Muscle of back (tissue), 11 donors: ENCODE results near the gene HYCC1. TPM values are rescaled to one million over a fixed set of nuclear protein-coding genes. Genes with fewer than 3 reads are reported as not detected.
A peak's percentile ranks its signal among the peaks of the same experiment; 100 is the strongest.

Source experiments
- DNase-seq, 3 donors: peaks; one replicate each; pipeline versions ENCODE4 v3.0.0 to v3.0.0-alpha.2; 2013
- polyA plus RNA-seq, 10 donors: library from polyadenylated mRNA; unstranded; fragments of 120-200 nt; gene quantifications; one replicate each; pipeline ENCODE4 v1.2.1, GENCODE V29; 2013; ENCODE audit not compliant: insufficient read length in 10 of 10

Gene HYCC1
- polyA plus RNA-seq, 10 donors = 20.8 to 34.9 (median 26.4) TPM

DNA sequence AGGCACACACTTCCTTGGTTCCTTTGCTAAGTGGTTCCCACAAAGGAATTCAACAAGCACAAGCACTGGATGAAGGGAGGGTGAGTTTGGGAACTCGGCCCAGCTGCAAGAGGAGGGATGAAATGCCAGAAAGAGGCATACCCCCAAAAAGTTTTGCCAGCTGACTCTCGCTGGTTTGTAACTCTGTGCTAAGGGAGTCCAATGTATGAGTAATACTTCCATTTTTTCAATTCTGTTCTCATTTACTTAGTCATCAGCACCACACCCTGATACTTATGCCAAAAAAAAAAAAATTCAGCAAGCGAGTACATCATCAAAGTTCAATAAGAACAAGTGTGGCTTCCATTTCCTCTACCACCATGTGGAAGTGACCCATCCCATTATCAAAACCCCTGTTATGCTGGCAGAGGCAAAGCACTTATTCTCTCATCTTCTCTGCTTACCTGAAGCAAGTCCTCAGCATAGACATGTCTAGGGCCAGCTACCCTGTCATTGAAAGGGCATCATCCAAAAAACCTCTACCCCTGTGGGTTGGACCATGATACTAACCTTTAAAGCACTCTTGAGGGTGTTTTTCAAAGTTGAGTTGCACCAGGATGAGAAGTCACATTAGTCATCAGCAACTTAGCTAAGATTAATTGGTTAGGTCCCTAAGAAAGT, 6.9 kb upstream of the HYCC1 start:
- DNase-seq = peak; percentile 41 to 77 (median 55)

DNA sequence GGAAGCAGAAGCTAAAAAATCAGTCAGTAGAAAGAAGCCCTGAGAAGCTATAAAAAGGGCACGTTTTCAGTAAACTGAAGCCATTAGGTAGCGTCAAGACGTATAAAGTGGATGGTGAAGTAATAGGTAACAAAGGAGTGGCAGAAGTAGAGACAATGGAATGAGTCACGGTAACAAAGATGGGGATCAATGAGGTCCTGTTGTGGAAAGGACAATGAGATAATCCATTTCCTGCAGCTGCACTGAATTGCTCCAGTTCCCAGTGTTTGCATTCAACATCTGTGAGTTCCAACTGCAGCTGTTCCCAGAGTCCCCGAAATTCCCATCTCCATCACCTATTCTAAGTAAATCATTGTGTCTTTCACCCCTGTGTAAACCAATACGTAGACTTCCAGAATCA, 4.8 kb upstream of the HYCC1 start:
- DNase-seq = peak in 2 of 3 donors; percentile 30 to 64

DNA sequence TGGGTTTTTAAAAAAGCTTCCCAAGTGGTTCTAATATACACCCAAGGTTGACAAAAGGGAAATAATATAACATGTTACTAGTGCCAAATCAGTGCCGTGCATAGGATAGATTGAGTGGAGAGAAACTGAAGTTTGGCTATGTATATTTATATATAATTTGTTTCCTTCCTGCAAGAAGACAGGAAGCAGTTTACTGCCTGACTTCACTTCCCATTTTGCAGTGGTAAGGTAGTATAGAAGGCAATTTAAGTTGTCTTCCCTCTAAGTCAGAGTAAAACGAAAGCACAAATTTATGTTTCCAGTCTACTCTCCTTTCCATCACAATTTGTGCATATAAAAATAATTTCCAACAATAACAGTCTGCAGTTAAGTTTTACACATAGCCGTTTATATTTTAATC, 3.4 kb upstream of the HYCC1 start:
- no peak for DNase-seq

DNA sequence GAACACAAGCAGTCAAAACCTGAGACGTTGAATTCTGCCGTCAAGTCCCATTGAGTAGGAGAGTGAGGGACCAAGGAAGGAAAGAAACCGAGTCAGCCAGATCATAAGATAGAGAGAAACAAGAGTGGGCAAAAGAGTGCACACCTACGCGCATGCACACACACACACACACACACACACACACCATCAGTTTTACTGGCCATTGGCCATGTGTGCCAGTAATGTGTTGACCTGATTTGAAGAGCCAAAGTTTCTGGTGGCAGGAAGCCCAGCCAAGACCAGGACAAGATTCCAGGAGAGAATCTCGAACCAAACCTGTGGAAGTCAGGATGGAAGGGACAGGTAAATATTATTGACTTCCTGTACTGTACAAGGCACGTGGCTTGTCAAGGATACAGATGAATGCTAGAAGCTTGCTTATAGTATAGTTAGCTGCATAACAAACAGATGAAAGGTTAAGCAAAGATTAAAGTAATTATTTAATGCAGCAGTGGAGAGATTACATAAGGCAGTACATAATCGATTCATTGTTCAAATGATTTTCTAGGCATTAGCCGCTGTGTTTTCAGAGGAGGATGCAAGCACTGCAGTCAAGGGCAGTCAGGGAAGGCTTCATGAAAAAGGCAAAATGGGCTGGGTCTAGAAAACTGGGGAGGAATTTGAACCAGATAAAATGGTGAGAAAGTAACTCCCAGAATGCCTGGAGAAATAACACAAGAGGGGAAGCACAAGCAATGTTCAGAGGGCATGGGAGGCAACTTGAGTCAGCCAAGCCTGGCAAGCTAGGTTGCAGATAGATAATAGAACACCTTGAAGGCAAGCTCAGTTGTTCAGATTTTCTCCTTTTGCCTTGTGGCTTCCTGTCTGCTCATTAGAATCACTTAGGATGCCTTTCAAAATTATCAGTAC, 2.7 kb upstream of the HYCC1 start:
- no peak for DNase-seq

DNA sequence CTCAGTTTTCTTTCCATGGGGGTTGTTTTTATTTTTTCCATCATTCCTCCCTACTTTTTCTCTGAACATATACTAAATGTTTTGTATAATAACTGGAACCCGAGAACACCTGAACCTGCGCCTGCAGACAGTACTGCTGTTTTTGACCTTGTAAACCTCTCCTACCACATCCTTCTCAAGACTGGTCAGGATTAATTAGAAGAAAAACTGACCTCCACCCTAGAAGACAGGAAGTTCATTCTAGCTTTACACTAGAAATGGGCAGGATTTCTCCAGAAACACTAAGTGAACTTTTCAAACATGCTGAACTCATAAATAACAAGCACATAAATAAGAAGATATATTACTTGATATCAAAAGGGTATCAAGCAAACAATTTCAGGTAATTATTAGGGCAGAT, 751 bp upstream of the HYCC1 start:
- no peak for DNase-seq

DNA sequence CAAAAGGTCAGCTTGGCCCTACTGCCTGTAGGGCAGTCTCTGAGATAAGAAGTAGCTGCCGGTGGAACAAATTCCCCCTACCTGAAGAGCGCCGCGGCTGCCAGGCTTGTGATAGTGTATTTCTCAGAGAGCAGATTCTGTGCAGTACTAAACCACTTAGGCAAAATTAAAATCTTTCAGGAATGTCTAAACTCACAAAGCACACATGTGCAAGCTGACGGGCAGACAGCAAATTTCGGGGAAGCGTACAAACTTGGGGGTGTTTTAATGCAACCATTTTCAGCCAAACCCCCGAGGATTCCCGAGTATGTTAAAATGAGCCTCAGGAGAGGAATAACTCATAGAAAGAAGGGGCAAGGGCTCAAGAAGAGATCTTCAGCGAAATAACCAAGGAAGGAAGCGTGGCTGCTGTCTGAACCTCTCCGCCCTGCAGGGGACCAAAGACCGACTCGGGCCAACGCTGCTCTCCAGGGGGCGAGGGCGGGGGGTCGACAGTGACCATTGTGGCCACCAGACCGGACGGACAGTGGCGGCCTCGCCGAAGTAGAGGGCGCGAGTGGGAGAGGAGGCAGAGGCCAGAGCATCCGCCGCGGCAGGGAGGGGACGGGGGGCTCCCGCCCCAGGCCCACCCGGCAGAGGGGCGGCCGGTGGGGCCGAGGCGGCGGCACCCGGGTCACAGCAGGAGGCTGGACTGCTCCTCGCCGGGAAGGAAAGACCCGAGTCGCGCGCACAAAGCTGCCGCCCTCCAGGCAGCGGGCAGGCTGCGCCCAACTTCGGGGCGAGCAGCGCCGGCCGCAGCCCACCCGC, 819 bp downstream of the HYCC1 start:
- peak in 2 of 3 donors; percentile 23 to 70 for DNase-seq

DNA sequence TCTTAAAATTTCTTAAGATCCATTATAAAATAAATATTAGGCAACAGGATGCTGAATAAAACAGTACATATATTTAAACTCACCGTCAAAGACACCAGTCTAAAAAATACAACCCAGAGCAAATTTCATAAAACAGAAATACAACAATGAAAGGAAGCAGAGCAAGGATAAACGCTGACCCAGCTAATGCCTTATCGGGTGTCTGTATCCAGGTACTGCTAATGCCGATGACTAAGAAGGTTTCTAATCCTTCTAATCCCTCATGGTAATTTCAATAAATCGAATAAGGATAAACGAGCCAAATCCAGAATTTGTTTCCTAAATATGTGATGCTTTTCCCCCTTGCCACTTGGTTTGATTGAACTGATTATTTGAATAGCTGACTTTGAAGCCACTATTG, 1.7 kb downstream of the HYCC1 start:
- no peak for DNase-seq

DNA sequence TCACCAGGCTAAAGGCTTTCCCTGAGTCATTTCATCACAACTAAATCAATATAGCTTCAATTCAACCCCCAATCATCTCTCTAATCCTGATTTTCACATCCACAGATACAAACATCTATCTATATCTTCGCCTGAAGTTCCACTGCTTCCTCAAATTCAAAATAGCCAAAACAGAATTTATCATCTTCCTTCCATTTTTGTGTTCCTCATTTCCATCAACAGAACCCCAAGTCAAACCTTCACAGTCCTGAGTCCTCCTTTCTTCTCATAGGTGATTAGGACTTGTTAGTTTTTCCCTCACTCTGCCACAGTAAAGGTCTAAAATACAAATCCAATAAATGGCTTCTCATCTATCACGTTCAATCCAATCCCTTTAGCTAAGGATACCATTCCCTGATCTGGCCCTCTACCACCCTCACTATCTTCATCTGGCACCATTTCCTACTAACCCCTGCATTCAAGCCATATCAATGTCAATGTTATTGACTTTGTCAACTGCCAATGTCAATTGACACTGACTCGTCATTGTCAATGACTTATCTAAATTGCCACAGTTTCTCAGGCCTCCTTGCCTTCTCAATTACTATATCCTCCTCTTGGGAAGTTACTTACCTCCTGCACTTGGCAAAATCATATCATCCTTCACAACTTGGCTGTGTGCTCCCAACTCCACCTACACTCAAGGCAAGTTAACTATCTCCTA, 2.6 kb downstream of the HYCC1 start:
- DNase-seq = no peak

DNA sequence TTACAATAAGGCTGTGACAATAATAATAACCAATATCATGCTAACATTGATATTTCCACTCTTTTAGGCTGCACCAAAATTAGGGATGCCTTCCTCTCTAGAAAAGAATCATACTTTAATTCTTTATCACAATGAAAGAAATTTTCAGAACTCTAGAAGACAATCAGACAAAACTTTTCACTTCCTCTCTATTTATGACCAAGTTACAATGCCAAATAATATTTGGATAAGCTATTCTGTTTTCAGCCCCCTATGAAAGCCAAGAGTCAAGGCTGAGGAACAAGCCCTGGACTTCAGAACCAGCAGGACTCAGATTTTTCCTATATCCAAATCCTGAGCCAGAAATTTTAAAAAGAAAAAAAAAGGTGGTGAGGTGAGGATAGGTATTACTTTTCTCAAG, 4.6 kb downstream of the HYCC1 start:
- DNase-seq = no peak

DNA sequence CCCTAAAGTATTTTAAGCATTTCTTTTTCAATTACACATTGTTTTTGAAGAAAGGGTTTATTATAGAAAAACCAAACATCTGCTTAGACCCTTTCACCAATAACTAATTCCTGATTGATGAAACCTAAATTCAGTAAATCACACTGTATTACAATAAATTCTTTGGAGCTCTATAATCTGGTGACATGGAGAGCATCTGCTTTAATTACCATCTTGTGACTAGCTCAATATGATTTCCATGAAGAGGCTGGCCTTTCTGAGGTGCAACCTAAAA, 9.7 kb downstream of the HYCC1 start:
- no peak for DNase-seq

DNA sequence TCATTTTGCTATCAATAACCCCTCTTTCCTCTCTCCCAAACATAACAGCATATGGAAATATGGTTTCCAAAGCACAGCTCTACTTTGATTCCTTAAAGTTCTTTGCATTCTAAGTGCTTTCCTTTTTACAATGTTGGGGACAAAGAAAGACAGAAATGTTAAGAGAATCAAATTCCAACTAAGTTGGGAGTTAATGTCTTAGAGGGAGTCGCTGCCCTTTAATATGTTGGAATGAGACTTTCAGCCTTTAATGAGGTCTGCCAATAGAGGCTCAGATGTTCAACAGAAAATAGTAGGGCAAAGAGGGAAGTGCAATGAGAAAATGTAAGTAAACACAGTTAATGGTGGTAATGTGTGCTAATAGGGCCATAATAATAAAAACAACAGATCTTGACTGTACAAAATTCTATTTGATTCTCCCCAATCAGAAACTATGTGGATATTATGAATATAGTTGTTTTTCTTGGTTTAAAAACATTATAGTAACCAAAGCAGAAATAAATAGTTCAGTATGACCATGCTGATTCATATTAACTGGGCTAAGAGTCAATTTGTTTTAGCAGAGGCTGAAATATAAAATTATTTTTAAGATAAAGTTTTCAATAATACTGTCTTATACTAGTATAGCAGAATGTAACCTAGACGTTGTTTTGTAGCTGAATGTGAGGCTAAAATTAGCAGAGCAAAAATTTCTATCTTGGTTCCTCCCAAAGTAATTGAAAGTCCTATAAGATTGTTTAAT, 10.3 kb downstream of the HYCC1 start:
- no peak for DNase-seq

DNA sequence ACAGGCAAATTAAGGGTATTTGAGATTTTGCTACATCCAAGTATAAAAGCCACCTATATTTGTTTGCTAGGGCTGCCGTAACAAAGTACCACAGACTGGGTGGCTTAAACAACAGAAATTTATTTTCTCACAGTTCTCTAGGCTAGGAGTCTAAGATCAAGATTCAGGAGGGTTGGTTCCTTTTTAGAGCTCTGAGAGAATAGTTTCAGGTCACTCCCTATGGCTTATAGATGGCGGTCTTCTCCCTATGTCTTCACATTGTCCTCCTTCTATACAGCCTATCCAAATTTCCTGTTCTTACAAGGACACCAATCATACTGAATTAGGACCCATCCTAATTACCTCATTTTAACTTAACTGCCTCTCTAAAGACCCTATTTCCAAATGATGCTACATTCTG, 11.2 kb downstream of the HYCC1 start:
- DNase-seq = no peak

DNA sequence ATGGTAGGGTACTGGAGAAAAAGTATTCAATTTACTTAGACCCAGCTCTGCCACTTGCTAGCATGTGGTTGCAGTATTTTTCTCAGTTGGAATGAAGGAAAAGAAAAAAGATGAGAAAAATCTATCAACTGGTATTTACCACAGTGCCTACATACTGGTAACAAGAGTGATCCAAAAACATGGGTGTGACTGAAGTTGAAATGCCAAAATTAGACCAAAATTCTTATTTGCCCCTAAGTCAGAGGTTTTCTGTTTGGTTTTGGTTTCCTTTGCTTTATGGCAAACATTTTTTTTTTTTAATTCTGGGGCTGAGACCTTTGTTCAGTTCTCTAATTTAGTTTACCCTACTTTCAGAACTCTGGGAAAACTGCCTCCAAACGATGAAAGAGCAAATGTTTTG, 12.3 kb downstream of the HYCC1 start:
- no peak for DNase-seq

DNA sequence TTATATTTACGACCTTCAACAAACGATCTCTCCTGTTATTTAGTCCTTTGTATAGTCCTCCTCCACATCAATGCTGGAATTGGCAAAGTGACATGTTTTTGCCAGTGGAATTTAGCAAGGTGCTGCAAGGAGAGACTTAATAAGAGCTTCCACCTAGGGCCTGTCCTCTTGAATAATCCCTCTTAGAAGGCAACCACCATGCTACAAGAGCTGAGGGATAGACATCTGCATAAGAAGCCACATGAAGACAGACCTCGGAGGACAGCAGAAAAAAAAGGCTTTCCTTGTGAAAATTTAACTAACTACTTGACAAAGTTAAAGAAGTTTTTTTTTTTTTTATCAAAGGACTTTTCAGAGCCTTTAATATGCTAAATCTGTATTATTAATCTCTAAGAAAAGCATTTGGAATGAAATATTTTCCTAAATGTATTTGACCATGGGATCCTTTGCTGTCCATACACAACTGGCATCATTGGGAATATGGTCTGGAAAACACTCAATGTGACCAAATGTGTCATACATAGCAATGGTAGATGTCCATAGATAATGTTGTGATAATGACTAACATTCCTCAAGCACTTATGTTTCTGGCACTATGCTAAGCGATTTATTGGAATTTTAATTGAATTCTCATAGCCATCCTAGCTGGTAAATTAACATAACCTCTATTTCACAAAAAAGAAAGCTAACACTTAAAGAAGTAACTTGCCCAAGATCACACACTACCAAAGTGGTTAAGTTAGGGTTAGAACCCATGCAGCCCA, 13.2 kb downstream of the HYCC1 start:
- no peak for DNase-seq

DNA sequence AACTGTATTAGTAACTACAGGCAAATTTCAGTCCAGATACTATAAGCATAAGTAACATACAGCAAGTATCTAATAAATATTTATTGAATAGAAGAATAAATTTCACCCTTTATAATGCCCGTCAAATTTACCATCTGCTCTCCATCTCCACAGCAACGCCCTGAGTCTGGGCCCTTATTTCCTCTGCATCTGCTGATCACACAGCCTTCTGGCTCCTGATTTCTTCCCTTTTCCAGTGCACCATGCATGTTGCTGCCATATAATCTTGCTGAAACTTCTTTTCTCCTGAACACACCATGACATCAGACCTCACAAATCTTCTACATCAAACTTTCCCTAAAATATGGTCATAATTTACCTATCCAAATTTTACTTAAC, 15.4 kb downstream of the HYCC1 start:
- DNase-seq = no peak

DNA sequence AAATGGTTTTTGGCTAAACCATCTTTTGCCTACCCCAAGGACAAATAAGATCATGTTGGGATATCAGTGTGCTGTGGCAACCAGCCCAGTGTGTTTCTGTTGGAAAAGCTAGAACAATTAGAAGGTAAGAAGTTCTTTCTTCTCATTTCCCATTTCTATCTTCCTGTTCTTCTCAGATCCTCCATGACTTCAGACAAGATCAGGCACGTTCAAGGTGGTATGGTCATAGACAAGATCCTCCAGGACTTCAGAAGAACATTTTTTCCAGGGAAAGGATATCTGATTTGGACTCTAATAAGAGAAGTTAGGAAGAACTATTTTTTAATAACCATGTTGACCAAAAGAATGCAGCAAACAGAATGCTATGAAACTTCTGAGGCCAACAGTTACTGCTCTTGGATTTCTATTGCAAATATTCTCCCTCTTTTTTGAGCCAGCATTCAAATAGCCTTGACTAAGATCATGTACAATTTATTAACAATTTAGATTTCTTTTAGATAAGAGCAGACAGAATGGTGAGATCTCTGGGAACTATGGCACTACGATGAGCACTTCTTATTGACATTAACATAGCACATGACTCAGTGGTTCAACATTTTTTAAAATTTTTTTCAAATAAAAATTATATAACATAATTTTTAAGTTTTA, 15.9 kb downstream of the HYCC1 start:
- DNase-seq = no peak

DNA sequence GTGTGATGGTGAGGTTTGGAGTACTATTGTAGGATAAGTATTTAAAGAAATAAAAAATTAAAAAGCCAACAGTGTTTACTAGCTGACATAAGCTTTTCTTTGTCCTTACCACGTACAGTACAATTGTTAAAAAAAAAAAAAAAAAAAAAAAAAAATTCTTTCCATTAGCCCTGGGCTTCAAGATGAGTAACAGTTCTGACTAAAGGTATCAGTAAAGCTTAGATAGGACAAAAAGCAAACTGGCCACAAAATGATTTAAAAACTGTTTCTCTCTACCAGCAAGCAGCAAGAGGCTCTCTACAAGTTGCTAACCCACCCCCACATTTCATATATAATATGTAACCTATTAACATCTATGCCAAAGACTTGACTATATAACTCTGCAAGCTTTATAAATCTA, 17.5 kb downstream of the HYCC1 start:
- DNase-seq = no peak

DNA sequence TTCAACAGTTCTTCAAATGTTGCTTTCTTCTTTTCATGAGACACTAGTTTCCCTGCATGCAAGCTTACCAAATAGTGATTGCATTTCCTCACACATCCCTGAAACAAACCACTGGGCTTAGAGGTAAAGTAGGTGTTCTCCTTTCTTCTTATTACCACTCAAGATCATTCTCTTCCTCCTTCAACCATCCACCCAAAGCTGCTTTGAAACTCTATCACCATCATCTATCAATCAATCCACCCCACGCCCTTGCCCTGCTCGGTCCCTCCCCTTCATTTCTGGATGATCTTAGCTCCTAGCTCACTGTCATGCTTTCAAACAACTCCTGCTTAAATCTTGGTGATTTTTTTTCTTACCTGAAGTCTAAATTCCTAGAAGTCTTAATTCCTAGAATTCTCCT, 18.9 kb downstream of the HYCC1 start:
- DNase-seq = no peak

DNA sequence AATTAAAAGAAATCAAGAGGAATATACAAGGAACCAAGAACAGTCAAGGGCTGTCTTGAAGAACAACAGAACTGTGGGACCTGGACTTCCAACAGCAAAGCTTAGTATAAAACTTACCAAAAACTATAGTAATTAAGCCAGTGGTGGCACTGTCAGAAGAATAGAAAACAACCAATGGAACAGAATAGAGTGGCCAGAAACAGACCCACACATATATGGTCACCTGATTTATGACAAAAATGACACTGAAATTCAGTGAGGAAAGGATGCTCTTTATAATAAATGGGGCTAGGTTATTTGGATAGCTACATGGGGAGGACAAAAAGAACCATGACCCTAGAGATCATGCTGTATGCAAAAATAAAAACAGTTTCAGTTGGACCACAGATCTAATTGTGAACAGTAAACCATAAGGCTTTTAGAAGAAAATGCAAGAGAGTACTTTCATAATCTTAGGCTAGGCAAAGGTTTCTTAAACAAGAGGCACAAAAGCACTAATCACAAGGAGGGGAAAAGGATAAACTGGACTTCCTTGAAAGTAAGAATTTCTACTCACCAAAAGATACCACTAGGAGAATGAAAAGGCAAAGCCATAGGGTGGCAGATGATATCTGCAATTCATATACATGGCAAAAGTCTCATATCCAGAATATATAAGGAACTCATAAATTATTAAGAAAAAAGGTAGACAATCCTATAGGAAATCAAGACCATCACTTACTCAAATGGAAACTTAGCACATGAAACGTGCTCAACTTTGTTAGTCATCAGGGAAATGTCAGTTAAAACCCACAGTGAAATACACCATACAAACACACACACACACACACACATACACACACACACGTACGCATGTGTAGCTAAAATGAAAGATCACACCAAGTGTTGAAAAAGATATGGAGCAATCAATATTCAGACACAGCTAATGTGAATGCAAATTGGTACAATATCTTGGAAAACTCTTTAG, 20.8 kb downstream of the HYCC1 start:
- no peak for DNase-seq
